T follicular helper cell (primary cell): ENCODE measurements around the gene ARL14EPL.
"Not testable (repeated sequence)": the region's sequence is repeated elsewhere in the genome, so short reads cannot be mapped to it uniquely, and the experiment has no call there.

Experiments
- DNase-seq: peaks from one replicate; pipeline ENCODE4 v3.0.0-alpha.2; 2020; ENCODE audit warnings: low read depth

ARL14EPL gene

DNA sequence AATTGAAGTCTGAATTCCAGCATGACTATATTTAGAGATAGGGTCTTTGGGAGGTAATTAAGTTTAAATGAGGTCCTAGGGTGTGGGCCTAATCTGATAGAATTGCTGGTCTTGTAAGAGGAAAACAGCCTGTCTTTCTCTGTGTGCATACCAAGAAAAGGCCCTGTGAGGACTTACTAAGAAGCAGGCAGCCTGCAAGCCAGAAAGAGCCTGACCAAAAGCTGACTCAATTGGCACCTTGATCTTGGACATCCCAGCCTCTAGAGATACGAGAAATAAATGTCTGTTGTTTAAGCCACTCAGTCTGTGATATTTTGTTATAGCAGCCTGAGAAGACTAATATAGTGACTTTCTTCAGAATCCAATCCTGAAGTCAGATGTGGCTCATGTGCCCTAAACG lies 14.6 kb downstream of the ARL14EPL start:
- DNase-seq: no peak

DNA sequence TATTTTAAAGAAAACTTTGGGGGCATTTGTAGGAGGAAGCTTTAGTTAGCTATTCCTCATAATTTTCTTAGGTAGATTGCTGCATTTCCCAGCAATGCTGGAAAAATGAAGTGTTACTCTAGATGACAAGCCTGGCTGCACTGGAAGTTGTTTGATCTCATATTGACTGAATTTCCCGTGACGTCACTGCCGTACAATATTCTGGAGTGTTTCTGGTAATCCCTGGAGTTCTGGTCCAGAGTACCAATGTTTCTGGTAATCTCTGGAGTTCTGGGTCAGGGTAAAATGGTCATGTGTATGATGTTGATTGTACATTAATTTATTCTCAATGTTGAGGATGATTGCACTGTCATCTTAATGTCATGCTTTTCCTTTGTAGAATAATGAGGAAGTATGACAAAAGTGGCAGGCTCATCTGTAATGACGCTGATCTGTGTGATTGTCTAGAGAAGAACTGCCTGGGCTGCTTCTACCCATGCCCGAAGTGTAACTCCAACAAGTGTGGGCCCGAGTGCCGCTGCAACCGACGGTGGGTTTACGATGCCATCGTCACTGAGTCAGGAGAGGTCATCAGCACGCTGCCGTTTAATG lies 26.2 kb downstream of the ARL14EPL start:
- DNase-seq: no peak

DNA sequence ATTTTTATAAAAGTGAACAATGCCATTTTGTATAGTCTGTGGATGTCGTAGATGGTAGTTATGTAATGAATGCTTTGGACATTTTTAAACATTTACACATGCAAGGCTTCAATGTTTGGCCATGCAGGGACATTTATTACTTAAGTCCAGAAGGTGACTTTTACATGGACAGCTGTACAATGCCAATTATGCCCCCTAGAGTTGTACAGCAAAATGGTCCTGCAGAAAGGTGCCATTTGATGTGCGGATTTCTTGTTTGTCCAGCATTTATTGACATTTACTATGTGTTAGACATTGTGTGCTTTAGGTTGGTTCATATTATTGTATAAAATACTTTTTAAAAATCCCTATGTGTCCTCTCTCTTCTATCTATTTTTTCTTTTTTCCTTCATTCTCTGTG lies 30.1 kb downstream of the ARL14EPL start:
- no peak for DNase-seq

DNA sequence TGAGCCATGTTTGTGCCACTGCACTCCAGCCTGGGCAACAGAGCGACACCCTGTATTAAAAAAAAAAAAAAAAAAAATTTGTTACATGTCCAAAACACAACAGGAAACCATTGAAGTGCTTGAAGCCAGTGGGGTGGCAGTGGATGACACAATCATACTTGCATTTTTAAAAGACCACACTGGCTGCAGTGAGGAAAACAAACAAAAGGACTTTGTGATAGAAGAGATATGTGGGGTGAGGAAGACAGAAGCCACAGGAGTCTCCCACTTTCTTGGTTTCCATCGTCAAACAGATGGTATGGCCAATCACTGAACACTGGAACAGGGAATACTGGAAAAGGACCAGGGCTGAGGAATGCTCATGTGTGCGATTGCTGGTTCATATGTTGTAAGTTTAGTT lies 31.7 kb downstream of the ARL14EPL start:
- no peak for DNase-seq

DNA sequence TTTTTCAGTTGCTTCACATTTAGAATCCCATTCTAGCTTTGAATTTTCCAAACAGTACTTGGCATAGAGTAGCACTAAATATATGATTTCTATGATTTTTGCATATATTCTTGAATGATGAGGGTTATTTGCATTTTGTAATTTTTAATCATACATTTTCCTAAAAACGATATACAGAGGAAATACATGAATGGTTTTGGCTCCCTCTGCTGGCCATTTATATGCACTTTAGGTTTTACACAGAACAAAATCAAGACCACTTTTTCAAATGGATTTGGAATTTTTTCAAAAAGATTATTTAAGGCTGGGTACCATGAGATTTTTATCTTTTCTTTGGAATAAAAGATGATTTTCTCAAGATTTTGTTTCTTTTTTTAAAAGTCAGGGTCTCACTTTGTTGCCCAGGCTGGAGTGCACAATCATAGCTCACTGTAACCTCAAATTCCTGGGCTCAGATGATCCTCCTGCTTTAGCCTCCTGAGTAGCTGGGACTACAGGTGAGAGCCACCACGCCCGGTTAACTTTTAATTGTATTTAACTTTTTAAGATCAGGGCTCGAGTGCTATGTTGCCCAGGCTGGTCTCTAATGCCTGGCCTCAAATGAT lies 35.9 kb downstream of the ARL14EPL start:
- peak; percentile 17 for DNase-seq

DNA sequence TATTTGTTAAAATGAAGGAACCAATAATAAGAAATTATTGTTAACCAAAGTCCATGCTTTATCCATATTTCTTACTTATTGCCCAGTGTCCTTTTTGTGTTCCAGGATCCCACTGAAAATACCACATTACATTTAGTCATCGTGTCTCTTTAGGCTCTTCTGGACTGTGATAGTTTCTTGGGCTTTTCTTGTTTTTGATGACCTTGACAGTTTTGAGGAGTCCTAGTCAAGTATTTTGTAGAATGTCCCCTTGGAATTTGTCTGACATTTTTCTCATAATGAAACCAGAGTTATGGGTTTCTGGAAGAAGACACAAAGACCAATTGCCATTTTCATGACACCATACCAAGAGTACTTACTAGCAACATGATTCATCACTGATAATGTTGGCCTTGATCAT lies 38.9 kb downstream of the ARL14EPL start:
- DNase-seq: no peak

DNA sequence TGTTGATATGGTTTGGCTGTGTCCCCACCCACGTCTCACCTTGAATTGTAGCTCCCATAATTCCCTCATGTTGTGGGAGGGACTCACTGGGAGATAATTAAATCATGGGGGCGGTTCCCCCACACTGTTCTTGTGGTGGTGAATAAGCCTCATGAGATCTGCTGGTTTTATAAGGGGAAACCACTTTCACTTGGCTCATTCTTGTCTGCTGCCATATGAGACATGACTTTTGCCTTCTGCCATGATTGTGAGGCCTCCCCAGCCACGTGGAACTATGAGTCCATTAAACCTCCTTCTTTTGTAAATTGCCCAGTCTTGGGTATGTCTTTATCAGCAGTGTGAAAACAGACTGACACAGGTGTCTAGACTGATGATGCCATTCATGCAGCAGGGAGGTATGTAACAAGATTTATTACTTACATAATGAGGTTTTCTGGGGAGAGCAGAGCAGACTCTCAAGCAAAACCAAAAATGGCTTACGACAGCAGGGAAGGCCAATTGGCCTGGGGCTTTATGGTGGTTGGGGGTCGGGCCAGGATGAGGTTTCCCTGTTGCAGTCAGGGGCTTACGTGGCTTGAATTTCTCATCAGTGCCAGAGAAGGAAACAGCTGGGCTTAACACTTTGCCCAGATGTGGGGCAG lies 43.0 kb downstream of the ARL14EPL start:
- DNase-seq: no peak

DNA sequence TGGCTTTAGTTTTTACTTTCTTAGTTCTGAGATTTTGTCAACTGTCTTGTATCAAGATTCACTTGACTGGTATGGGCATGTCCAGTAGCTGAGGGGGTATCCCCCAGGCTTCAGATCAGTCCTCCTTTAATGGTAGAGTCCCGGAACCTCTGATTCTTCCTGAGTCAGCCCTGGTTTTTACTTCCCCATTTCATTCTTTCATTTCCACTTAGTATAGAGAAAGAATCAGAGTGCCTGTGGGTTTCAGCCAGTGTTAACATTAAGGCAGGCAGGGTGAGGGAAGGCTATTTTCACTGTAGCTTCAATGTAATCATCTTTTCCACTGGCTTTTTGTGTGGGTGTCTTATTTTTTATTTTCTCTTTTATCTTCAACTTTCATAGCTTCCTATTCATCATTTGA lies 44.2 kb downstream of the ARL14EPL start:
- DNase-seq: no peak

DNA sequence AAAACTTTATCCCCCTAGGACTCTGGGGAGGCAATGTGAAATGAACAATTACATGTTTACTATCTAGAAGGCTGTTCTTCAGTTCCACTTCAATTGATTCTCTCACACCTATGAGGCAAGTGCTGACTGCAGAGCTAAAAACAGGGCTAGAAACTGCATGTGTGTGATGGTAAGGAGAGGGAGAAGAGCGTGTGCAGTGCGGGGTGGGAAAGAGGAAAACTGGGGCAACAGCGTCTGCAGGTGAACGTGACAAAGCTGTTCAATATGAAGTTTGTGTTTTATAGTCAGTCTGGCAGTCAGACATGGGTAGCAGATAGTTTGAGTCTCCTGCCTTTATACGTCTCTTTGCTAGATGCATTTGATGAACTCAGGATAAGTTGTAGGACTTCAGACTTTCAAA lies 45.9 kb downstream of the ARL14EPL start:
- DNase-seq: no peak

DNA sequence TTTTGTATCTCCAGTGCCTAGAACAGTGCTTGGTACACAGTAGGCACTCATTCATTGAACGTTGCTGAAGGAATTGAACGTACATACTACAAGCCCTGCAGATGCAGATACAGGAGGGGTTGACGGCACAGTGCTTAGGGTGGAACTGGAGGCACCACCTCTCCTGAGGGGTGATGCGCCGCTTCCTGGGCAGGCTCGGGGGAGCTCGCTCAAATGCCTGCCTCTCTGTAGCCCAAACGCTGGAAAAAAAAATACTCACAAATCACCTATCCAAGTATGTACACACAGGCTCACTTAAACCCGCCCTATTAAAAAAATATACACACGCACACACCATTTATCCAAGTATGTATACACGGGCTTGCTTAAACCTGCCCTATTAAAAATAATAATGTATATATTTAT lies 52.0 kb downstream of the ARL14EPL start:
- no peak for DNase-seq

DNA sequence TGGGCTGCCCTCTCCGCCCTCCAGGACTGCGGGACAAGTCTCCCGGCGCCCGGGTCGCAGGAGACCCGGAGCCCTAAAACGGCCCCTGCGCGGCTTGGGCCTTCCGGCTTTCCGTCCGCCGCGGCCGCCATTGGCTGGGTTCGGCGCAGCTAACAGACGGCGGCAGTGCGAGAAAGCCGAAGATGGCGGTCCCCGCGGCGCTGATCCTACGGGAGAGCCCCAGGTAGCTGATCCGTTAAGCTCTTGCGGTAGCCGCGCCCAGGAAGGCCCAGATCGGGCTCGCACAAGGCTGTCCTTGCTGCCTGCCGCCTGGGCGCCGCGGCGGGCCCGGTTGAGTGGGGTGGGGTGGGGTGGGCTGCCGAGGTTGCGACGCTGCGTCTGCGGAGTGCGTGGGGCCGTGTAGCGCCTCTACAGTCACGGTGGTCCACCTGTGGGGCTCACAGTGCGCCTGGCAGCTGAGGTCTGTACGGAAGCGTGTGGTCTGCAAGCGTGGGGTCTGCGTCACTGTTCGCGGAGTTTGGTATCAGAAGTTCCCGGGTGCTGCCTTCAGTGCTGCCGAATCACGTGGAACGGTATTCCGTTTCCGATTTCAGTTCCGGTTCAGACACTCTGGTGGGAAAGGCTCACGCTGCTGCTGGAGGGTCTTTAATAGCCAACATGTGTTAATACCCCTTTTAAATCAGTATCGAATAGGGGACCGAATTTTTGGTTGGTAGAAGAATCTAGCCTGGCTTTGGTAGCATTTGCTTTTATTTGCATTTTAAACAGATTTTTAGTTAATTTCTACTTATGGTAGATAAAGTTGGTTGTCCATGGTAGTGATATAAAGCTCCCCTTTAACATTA lies 52.8 kb downstream of the ARL14EPL start, which contains the start of gene COMMD10:
Gene COMMD10, plus strand, starts transcription at position 155 of the 845 bp plus-strand sequence.
- peak; percentile 78 for DNase-seq

DNA sequence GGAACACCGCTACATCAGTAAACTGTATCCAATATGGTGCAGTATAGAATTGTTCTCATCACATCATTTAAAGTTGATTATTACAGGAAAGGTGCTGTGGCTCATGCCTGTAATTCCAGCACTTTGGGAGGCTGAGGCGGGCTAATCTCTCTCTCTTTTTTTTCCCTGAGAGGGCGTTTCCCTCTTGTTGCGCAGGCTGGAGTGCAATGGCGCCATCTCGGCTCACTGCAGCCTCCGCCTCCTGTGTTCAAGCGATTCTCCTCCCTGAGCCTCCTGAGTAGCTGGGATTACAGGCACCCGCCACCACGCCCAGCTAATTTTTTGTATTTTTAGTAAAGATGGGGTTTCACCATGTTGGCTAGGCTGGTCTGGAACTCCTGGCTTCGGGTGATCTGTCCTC lies 54.0 kb downstream of the ARL14EPL start:
- not testable (repeated sequence) for DNase-seq

DNA sequence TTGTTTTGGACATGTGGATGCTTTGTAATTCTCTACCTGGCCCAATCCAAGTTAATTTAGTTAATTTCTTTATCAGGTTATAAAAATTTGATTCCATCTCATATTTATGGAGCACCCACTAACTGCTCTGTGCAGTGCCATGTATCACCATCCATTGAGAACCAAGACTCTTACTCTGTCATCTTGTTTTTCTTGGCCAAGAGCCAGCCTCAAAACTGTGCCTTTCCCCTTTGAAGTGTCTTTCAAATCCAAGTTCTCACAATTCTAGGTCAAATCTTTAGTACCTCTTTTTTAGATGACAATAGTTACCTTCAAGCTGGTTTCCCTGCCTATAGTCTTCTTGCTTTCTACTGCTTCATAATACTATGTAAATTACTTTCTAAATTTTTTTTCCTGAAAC lies 55.8 kb downstream of the ARL14EPL start:
- DNase-seq: no peak

DNA sequence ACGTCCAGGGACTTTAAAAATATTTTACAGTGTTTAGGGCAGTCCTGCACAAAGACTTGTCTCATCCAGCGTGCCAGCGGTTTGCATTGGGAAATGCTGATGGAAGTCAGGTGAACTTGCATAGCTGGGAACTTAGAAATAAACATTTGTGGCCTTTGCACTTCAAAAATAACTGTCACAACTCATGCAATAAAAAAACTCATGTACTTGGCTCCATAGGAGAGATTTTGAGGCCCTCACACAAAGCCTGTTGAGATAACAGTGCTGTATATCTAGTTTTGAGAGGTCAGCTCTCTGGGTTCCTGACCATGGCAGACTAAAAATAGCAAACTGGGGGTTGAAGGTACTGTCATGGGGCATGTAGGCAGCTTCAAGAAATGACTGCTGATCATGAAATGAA lies 58.0 kb downstream of the ARL14EPL start:
- DNase-seq: no peak

DNA sequence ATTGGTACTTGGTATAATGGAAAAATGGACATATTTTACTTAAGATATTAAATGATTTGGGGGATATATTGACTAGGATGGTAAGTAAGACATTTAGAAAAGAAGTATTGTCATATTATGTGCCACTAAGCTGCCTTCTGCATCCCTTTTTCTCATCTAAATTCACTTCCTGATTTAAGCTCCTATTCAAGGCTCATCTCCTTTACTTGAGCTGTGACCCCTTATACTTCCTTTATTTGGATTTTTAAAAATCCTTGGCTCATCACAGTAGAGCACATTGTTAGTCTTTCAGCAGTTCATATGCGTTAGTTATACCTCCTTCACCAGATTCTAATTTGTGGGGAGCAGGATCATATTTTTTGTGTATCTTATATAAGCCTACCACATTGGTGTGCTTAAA lies 59.1 kb downstream of the ARL14EPL start:
- no peak for DNase-seq

DNA sequence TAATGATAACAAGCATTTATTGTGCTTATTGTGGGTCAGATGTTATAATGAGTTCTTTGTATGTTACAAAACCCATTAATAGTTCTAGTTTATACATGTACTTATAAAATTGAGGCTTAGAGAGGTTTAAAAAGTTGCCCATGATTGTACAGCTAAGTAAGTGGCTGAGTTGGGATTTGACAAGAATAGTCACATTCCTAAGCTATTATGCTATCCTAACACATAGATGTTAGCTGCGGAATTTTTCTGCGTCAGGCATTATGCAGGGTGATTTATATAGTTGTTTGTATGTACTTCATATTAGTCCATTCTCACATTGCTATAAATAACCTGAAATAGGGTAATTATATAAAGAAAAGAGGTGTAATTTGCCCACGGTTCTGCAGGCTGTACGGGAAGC lies 65.0 kb downstream of the ARL14EPL start:
- no peak for DNase-seq

DNA sequence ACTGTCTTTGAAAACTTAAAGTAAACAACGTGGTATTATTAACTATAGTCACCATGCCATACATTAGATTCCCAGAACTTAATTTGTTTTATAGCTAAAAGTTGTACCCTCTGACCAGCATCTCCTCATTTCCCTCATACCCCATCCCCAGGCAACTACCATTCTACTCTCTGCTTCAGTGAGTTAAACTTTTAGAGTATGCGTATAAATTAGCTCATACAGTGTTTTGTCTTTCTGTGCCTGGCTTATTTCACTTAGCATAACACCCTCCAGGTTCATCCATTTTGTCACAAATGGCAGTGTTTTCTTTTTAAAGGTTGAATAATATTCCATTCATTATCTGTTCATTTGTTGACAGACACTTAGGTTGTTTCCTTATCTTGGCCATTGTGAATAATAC lies 66.7 kb downstream of the ARL14EPL start:
- DNase-seq: no peak

DNA sequence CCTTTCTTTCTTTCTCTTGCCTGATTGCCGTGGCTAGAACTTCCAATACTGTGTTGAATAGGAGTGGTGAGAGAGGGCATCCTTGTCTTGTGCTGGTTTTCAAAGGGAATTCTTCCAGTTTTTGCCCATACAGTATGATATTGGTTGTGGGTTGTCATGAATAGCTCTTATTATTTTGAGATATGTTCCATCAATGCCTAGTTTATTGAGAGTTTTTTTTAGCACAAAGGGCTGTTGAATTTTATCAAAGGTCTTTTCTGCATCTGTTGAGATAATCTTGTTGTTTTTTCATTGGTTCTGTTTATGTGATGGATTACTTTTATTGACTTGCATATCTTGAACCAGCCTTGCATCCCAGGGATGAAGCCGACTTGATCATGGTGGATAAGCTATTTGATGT lies 72.7 kb downstream of the ARL14EPL start:
- DNase-seq: not testable (repeated sequence)
